Osteoblast (primary cell): ENCODE results near the gene LOXL4. TPM values are rescaled to one million over a fixed set of nuclear protein-coding genes. Genes with fewer than 3 reads are reported as not detected.

ENCODE experiments used
- DNase-seq: peaks from one replicate; pipeline ENCODE4 v3.0.0; 2011; ENCODE audit warnings: low spot score, mixed read lengths; ENCODE audit not compliant: insufficient read length; ENCODE audit errors: missing footprints
- H2AFZ ChIP-seq: 2 replicates; pipeline ENCODE4 v1.6.0; 2011; ENCODE audit warnings: mild to moderate bottlenecking, low read length
- H3K27ac ChIP-seq: 2 replicates; pipeline ENCODE4 v1.5.1; 2011; ENCODE audit warnings: mild to moderate bottlenecking, low read depth, low read length, moderate library complexity
- H3K27me3 ChIP-seq: 2 replicates; pipeline ENCODE4 v1.6.0; 2012; ENCODE audit warnings: mild to moderate bottlenecking, control low read depth, inconsistent platforms, low read length, moderate library complexity; ENCODE audit not compliant: insufficient read depth
- H3K36me3 ChIP-seq: 2 replicates; pipeline ENCODE4 v1.5.1; 2011; ENCODE audit warnings: mild to moderate bottlenecking, low read length, control low read depth, moderate library complexity; ENCODE audit not compliant: insufficient read depth
- H3K4me1 ChIP-seq: 2 replicates; pipeline ENCODE4 v1.5.1; 2011; ENCODE audit warnings: mild to moderate bottlenecking, low read length, control low read depth, moderate library complexity; ENCODE audit not compliant: insufficient read depth
- H3K4me2 ChIP-seq: 2 replicates; pipeline ENCODE4 v1.6.0; 2011; ENCODE audit warnings: mild to moderate bottlenecking, low read length; ENCODE audit not compliant: insufficient read depth
- H3K4me3 ChIP-seq: fragments of 200-600 bp; sonication (generic); 3 replicates; pipeline ENCODE4 v1.5.1; 2012; ENCODE audit warnings: mild to moderate bottlenecking, low read length, inconsistent platforms; ENCODE audit not compliant: insufficient read depth
- H3K79me2 ChIP-seq: 2 replicates; pipeline ENCODE4 v1.6.0; 2012; ENCODE audit warnings: mild to moderate bottlenecking, low read length, control low read depth, inconsistent platforms; ENCODE audit not compliant: insufficient read depth
- H3K9me3 ChIP-seq: 2 replicates; pipeline ENCODE4 v1.5.1; 2011; ENCODE audit warnings: low read depth, low read length, control low read depth
- H4K20me1 ChIP-seq: 2 replicates; pipeline ENCODE4 v1.6.0; 2012; ENCODE audit warnings: mild to moderate bottlenecking, low read length, control low read depth; ENCODE audit not compliant: insufficient read depth
- CTCF ChIP-seq: IDR thresholded peaks from 2 replicates; pipeline ENCODE4 v1.5.1; 2011; ENCODE audit warnings: mild to moderate bottlenecking, low read depth, low read length, moderate library complexity; ENCODE audit errors: extremely low read depth
- total RNA-seq: library from RNA; depleted of rRNA; stranded (reverse); fragments of >200 nt; gene quantifications from 2 replicates; pipeline ENCODE4 v1.2.3, GENCODE V29; 2012

LOXL4 gene
- total RNA-seq, 1 donor: 36.6 TPM

DNA sequence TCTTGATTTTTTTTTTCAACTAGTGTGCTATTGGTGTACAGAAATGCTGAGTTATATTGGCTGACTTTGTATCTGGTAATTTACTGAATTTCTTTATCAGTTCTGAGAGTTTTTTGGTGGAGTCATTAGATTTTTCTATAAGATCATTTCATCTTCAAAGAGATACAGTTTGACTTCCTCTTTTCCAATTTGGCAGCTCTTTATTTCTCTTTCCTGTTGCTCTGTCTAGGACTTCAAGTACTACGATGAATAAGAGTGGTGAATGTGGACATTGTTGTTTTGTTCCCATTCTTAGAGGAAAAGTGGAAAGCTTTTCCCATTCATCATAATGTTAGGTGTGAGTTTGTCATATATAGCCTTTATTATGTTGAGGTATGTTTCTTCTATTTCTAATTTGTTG lies 50.2 kb downstream of the LOXL4 start:
- Histone ChIP-seq H3K4me2 (no peak overlapping the region), H3K9me3 (no peaks in the 10 kb centered on the region), H3K36me3 (no peaks in the 10 kb centered on the region), H3K4me3 (no peak overlapping the region), H3K4me1 (no peaks in the 10 kb centered on the region), H3K27ac (no peak overlapping the region), H2AFZ (no peak overlapping the region), H4K20me1 (peaks cover 4% of the 10 kb centered on the region), H3K27me3 (no peaks in the 10 kb centered on the region), H3K79me2 (peaks cover 42% of the 10 kb centered on the region)
- no peak for DNase-seq
- no peak for TF ChIP-seq CTCF

DNA sequence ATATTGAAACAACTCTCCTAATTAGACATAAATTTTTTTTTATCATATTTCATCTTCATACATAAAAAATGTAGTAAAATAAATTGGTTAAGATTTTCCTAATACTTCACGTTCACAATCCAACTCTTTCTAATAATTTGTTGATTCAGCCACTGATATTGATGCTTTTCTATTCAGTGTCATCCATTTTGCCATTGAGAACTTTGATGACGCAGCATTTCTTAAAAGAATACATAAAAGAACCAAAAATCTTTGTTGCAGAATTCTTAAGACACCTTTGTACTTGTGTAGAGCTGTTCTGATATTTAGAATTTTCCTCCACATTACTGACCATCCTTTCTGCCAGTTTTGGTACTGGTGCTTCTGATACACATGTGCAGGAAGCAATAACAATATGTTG lies 52.6 kb downstream of the LOXL4 start:
- Histone ChIP-seq H3K4me2 (no peak overlapping the region), H3K79me2 (peaks cover 48% of the 10 kb centered on the region), H3K9me3 (no peaks in the 10 kb centered on the region), H2AFZ (no peak overlapping the region), H3K36me3 (no peaks in the 10 kb centered on the region), H3K27me3 (no peaks in the 10 kb centered on the region), H4K20me1 (peaks cover 4% of the 10 kb centered on the region), H3K4me1 (no peaks in the 10 kb centered on the region), H3K4me3 (no peak overlapping the region), H3K27ac (no peak overlapping the region)
- TF ChIP-seq CTCF: no peak
- no peak for DNase-seq

DNA sequence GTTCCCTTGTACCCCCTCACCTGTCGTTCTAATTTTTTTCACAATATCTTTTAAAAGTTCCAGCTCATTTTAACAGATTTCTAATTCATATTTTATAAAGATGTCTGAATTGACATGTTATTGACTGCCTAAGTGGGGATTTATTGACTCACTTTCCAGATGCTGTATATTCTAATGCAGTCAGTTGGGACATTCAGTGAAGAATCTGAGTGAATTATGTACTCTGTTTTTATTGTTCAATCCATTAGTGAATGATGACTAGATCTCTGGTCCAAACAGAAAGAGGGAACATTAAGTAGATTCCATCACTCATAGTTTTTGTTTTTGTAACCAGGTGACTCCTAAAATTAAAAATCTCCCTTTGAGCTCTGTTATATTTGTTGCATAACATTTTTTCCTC lies 54.3 kb downstream of the LOXL4 start:
- peaks cover 34% of the 10 kb centered on the region for H3K79me2 ChIP-seq
- H3K4me1 ChIP-seq: no peaks in the 10 kb centered on the region
- H3K4me3 ChIP-seq: no peak overlapping the region
- H3K27me3 ChIP-seq: no peaks in the 10 kb centered on the region
- no peak for TF ChIP-seq CTCF
- H4K20me1 ChIP-seq: no peaks in the 10 kb centered on the region
- H2AFZ ChIP-seq: no peak overlapping the region
- DNase-seq: no peak
- no peaks in the 10 kb centered on the region for H3K36me3 ChIP-seq
- H3K9me3 ChIP-seq: no peaks in the 10 kb centered on the region
- no peak overlapping the region for H3K4me2 ChIP-seq
- no peak overlapping the region for H3K27ac ChIP-seq

DNA sequence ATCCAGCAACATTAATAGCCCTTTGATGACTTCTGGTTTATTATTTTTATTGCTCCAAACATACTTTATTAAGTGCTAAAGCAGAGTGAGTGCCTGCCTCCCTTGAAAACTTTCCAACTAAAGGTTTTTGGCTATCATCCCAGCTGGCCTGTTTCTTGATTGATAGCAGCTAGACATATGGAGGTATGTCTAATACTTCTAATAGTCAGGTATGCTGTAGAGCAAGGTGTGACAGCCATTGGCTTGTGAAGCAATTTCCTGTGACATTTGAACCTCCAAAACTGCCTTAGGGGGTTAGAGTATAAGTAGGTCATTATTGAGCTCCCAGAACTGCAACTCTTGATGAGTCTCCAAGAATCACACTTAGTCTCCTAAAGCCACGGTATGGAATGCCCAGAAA lies 55.8 kb downstream of the LOXL4 start:
- H3K36me3 ChIP-seq: no peaks in the 10 kb centered on the region
- H2AFZ ChIP-seq: no peak overlapping the region
- no peaks in the 10 kb centered on the region for H3K9me3 ChIP-seq
- H3K4me2 ChIP-seq: no peak overlapping the region
- H3K27ac ChIP-seq: no peak overlapping the region
- peaks cover 25% of the 10 kb centered on the region for H3K79me2 ChIP-seq
- no peaks in the 10 kb centered on the region for H4K20me1 ChIP-seq
- H3K4me3 ChIP-seq: no peak overlapping the region
- DNase-seq: no peak
- H3K4me1 ChIP-seq: no peaks in the 10 kb centered on the region
- H3K27me3 ChIP-seq: no peaks in the 10 kb centered on the region
- no peak for TF ChIP-seq CTCF
